H9 (cell line): Measurements from ENCODE around the gene ZBTB6. TPM values are rescaled to one million over a fixed set of nuclear protein-coding genes. Genes with fewer than 3 reads are reported as not detected.

Source experiments
- DNase-seq: peaks from one replicate; pipeline ENCODE4 v3.0.0-alpha.2; 2017
- H2AFZ ChIP-seq: one replicate; pipeline ENCODE4 v1.6.1; 2013; ENCODE audit warnings: mild to moderate bottlenecking, low read length, control low read depth, moderate library complexity
- H2AK5ac ChIP-seq: 2 replicates; pipeline ENCODE4 v1.6.1; 2013; ENCODE audit warnings: low read length, control low read depth, mixed read lengths; ENCODE audit not compliant: insufficient read length
- H2BK120ac ChIP-seq: one replicate; pipeline ENCODE4 v1.6.1; 2013; ENCODE audit warnings: low read depth, mild to moderate bottlenecking, low read length, control low read depth, inconsistent platforms; ENCODE audit not compliant: poor library complexity, severe bottlenecking
- H2BK12ac ChIP-seq: 2 replicates; pipeline ENCODE4 v1.6.1; 2013; ENCODE audit warnings: low read length, control low read depth, mixed read lengths, low read depth; ENCODE audit not compliant: insufficient read length
- H2BK15ac ChIP-seq: 2 replicates; pipeline ENCODE4 v1.6.1; 2013; ENCODE audit warnings: low read depth, low read length, control low read depth
- H2BK20ac ChIP-seq: one replicate; pipeline ENCODE4 v1.6.1; 2013; ENCODE audit warnings: low read depth, mild to moderate bottlenecking, low read length, control low read depth, inconsistent platforms; ENCODE audit not compliant: poor library complexity, severe bottlenecking
- H2BK5ac ChIP-seq: 2 replicates; pipeline ENCODE4 v1.6.1; 2013; ENCODE audit warnings: low read length, control low read depth, mixed read lengths; ENCODE audit not compliant: insufficient read length
- H3K14ac ChIP-seq: 2 replicates; pipeline ENCODE4 v1.6.1; 2013; ENCODE audit warnings: low read length, control low read depth; ENCODE audit not compliant: insufficient read depth
- H3K18ac ChIP-seq: 2 replicates; pipeline ENCODE4 v1.6.1; 2013; ENCODE audit warnings: low read depth, mild to moderate bottlenecking, mixed read lengths, low read length, control low read depth; ENCODE audit not compliant: insufficient read length
- H3K23ac ChIP-seq: 2 replicates; pipeline ENCODE4 v1.6.1; 2013; ENCODE audit warnings: low read length, control low read depth, mixed read lengths, low read depth; ENCODE audit not compliant: insufficient read length
- H3K23me2 ChIP-seq: 2 replicates; pipeline ENCODE4 v1.6.1; 2013; ENCODE audit warnings: low read depth, mild to moderate bottlenecking, mixed read lengths, low read length, control low read depth; ENCODE audit not compliant: insufficient read length, poor library complexity, severe bottlenecking
- H3K27ac ChIP-seq: 2 replicates; pipeline ENCODE4 v1.5.1; 2013; ENCODE audit warnings: low read length, control low read depth, mixed read lengths, low read depth; ENCODE audit not compliant: insufficient read length
- H3K27me3 ChIP-seq: 2 replicates; pipeline ENCODE4 v1.6.1; 2013; ENCODE audit warnings: low read length, control low read depth, inconsistent platforms; ENCODE audit not compliant: insufficient read depth
- H3K4ac ChIP-seq: 2 replicates; pipeline ENCODE4 v1.6.1; 2013; ENCODE audit warnings: low read depth, mild to moderate bottlenecking, control low read depth, inconsistent platforms, low read length, moderate library complexity
- H3K4me1 ChIP-seq: 2 replicates; pipeline ENCODE4 v1.6.1; 2013; ENCODE audit warnings: low read length, control low read depth, inconsistent platforms; ENCODE audit not compliant: insufficient read depth
- H3K4me2 ChIP-seq: 2 replicates; pipeline ENCODE4 v1.6.1; 2013; ENCODE audit warnings: low read length, control low read depth, mixed read lengths; ENCODE audit not compliant: insufficient read length, insufficient read depth
- H3K56ac ChIP-seq: 2 replicates; pipeline ENCODE4 v1.6.1; 2013; ENCODE audit warnings: low read depth, mild to moderate bottlenecking, mixed read lengths, low read length, control low read depth; ENCODE audit not compliant: insufficient read length
- H3K79me1 ChIP-seq: 2 replicates; pipeline ENCODE4 v1.6.1; 2013; ENCODE audit warnings: low read depth, mild to moderate bottlenecking, moderate library complexity, low read length, control low read depth, inconsistent platforms; ENCODE audit not compliant: insufficient read depth, poor library complexity, severe bottlenecking
- H3K79me2 ChIP-seq: 2 replicates; pipeline ENCODE4 v1.6.1; 2013; ENCODE audit warnings: low read length, control low read depth, inconsistent platforms; ENCODE audit not compliant: insufficient read depth
- H3K9ac ChIP-seq: 2 replicates; pipeline ENCODE4 v1.6.1; 2013; ENCODE audit warnings: low read length, control low read depth, mixed read lengths; ENCODE audit not compliant: insufficient read length; ENCODE audit errors: extremely low read depth
- H3K9me3 ChIP-seq: one replicate; pipeline ENCODE4 v1.6.1; 2013; ENCODE audit warnings: low read depth, low read length, inconsistent platforms; ENCODE audit not compliant: control insufficient read depth
- H3T11ph ChIP-seq: one replicate; pipeline ENCODE4 v1.6.1; 2013; ENCODE audit warnings: mild to moderate bottlenecking, low read length, control low read depth, inconsistent platforms
- H4K20me1 ChIP-seq: one replicate; pipeline ENCODE4 v1.6.1; 2013; ENCODE audit not compliant: control insufficient read depth, insufficient read length, insufficient read depth
- H4K5ac ChIP-seq: 2 replicates; pipeline ENCODE4 v1.6.1; 2013; ENCODE audit warnings: low read depth, mild to moderate bottlenecking, mixed read lengths, low read length, control low read depth; ENCODE audit not compliant: insufficient read length
- H4K8ac ChIP-seq: replicated peaks from 2 replicates; pipeline ENCODE4 v1.6.1; 2013; ENCODE audit warnings: low read length, control low read depth, mixed read lengths, low read depth; ENCODE audit not compliant: insufficient read length
- H4K91ac ChIP-seq: 2 replicates; pipeline ENCODE4 v1.6.1; 2013; ENCODE audit warnings: low read depth, mild to moderate bottlenecking, moderate library complexity, mixed read lengths, low read length, control low read depth; ENCODE audit not compliant: insufficient read length
- H3K27ac Mint-ChIP-seq, 3 experiments: 2 replicates in 2 of 3; 3 replicates in 1 of 3; pipeline ENCODE4 v1.8.0; 2020 to 2021; ENCODE audit warnings: mixed read lengths in 3 of 3, mild to moderate bottlenecking in 1 of 3, moderate library complexity in 1 of 3
- H3K27me3 Mint-ChIP-seq: 2 replicates; pipeline ENCODE4 v1.8.0; 2021; ENCODE audit warnings: low read depth, mild to moderate bottlenecking, moderate library complexity, mixed read lengths
- H3K36me3 Mint-ChIP-seq, 3 experiments: 2 replicates in 2 of 3; 3 replicates in 1 of 3; pipeline ENCODE4 v1.8.0; 2020 to 2021; ENCODE audit warnings: low read depth in 3 of 3, mixed read lengths in 3 of 3; ENCODE audit not compliant: insufficient read depth in 1 of 3
- H3K4me1 Mint-ChIP-seq, 2 experiments: 2 replicates each; pipeline ENCODE4 v1.8.0; 2020; ENCODE audit warnings: mixed read lengths in 2 of 2
- H3K4me3 Mint-ChIP-seq, 2 experiments: 2 replicates in 1 of 2; 3 replicates in 1 of 2; pipeline ENCODE4 v1.8.0; 2020 to 2021; ENCODE audit warnings: mild to moderate bottlenecking in 2 of 2, mixed read lengths in 2 of 2, moderate library complexity in 1 of 2
- H3K9me3 Mint-ChIP-seq, 2 experiments: 2 replicates in 1 of 2; 3 replicates in 1 of 2; pipeline ENCODE4 v1.8.0; 2020; ENCODE audit warnings: mild to moderate bottlenecking in 2 of 2, mixed read lengths in 2 of 2, moderate library complexity in 1 of 2
- WGBS: extraction: QIAGEN DNeasy Blood & Tissue Kit; methylation state at CpG from one replicate; pipeline ENCODE4 v1.1.7; 2013; ENCODE audit warnings: missing lambda C conversion rate, low lambda C conversion rate, mixed read lengths; ENCODE audit not compliant: insufficient read length; ENCODE audit errors: extremely low coverage; 5-methylcytosine and 5-hydroxymethylcytosine counted together
- total RNA-seq: library from RNA; stranded (reverse); gene quantifications from 2 replicates; pipeline ENCODE4 v1.2.1, GENCODE V29; 2021
- TF ChIP-seq, protein P1 (sequence below): fragments of 200-600 bp; sonication (generic); conservative IDR thresholded peaks from 3 replicates; pipeline ENCODE4 v1.8.0; 2021; ENCODE audit warnings: antibody characterized with exemption, mild to moderate bottlenecking

The ZBTB6 gene
- total RNA-seq, 1 experiment from 2014 or later, result 10.2 TPM

DNA sequence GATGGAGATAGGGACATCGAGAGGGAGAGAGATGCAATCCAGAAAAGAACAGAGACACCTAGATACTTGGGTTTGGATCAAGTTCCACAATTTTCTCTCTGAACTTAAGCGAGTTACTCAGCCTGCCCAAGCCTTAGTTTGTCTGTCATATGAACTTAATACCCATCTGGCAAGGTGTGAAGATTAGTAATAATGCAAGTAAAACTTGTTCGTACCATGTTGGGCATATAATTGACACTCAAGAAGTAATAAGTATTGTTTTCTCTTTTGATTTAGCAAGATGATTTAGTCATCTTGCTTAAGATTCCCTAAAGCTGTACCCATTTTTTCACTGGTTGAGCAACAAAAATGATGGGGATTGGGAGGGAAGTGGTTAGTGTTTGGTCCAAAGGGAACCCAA, 35.2 kb upstream of the ZBTB6 start:
- Histone ChIP-seq H3T11ph (no peak overlapping the region), H3K4me2 (no peak overlapping the region), H3K23me2 (no peaks in the 10 kb centered on the region), H2BK20ac (no peak overlapping the region), H4K20me1 (no peaks in the 10 kb centered on the region), H3K9me3 (no peaks in the 10 kb centered on the region), H3K79me2 (peaks cover 36% of the 10 kb centered on the region), H2BK5ac (no peak overlapping the region), H3K56ac (no peak overlapping the region), H3K27me3 (no peaks in the 10 kb centered on the region), H2BK12ac (no peak overlapping the region), H3K79me1 (peaks cover 9% of the 10 kb centered on the region), H3K27ac (no peak overlapping the region), H3K14ac (no peak overlapping the region), H3K4ac (no peak overlapping the region), H2AK5ac (no peak overlapping the region), H3K9ac (no peak overlapping the region), H2BK15ac (no peak overlapping the region), H4K8ac (no peak overlapping the region), H4K5ac (no peak overlapping the region), H3K23ac (no peak overlapping the region), H3K18ac (no peak overlapping the region), H4K91ac (no peak overlapping the region), H2BK120ac (no peak overlapping the region), H3K4me1 (no peaks in the 10 kb centered on the region), H2AFZ (no peak overlapping the region)
- no peak for DNase-seq
- no CpG with 5 or more reads among the region's 3 CpGs for whole genome bisulfite sequencing
- Mint-ChIP-seq H3K4me3 (no peak overlapping the region), H3K27ac (peak overlapping the region in 2 of 3 experiments; percentile 42 to 61; a peak in 3 of 7 replicates), H3K4me1 (peaks cover 20 to 47% of the 10 kb centered on the region in 2 experiments), H3K36me3 (peaks cover 0 to 8% (median 3%) of the 10 kb centered on the region in 3 experiments; a peak in 4 of 7 replicates), H3K9me3 (no peaks in the 10 kb centered on the region), H3K27me3 (no peaks in the 10 kb centered on the region)
- TF ChIP-seq, protein P1, sequence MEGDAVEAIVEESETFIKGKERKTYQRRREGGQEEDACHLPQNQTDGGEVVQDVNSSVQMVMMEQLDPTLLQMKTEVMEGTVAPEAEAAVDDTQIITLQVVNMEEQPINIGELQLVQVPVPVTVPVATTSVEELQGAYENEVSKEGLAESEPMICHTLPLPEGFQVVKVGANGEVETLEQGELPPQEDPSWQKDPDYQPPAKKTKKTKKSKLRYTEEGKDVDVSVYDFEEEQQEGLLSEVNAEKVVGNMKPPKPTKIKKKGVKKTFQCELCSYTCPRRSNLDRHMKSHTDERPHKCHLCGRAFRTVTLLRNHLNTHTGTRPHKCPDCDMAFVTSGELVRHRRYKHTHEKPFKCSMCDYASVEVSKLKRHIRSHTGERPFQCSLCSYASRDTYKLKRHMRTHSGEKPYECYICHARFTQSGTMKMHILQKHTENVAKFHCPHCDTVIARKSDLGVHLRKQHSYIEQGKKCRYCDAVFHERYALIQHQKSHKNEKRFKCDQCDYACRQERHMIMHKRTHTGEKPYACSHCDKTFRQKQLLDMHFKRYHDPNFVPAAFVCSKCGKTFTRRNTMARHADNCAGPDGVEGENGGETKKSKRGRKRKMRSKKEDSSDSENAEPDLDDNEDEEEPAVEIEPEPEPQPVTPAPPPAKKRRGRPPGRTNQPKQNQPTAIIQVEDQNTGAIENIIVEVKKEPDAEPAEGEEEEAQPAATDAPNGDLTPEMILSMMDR, result no peak
